Measurements from ENCODE around the gene PACSIN2.
A peak's percentile ranks its signal among the peaks of the same experiment; 100 is the strongest.
"Not testable (repeated sequence)": the region's sequence is repeated elsewhere in the genome, so short reads cannot be mapped to it uniquely, and the experiment has no call there.

The PACSIN2 gene

GRCh38 chr22:42945736-42946135 is 69.2 kb downstream of the PACSIN2 start:
- DNase-seq (ENCODE audit: low read depth), result no peak

GRCh38 chr22:42945027-42945426 is 69.9 kb downstream of the PACSIN2 start:
- no peak for DNase-seq (ENCODE audit: low read depth)

GRCh38 chr22:42944409-42944808 is 70.5 kb downstream of the PACSIN2 start:
- DNase-seq (ENCODE audit: low read depth), result no peak

- no peak for DNase-seq (ENCODE audit: low read depth)
Observed at GRCh38 chr22:42943981-42944380, 71.0 kb downstream of the PACSIN2 start.

GRCh38 chr22:42942351-42942750 is 72.6 kb downstream of the PACSIN2 start:
- no peak for DNase-seq (ENCODE audit: low read depth)

GRCh38 chr22:42939941-42940653 is 74.9 kb downstream of the PACSIN2 start:
- DNase-seq (ENCODE audit: low read depth), result peak; percentile 87

GRCh38 chr22:42939451-42939881 is 75.5 kb downstream of the PACSIN2 start:
- DNase-seq (ENCODE audit: low read depth), result peak; percentile 47

- no peak for DNase-seq (ENCODE audit: low read depth)
Observed at GRCh38 chr22:42938976-42939375, 76.0 kb downstream of the PACSIN2 start.

- DNase-seq (ENCODE audit: low read depth), result no peak
Observed at GRCh38 chr22:42938449-42938848, 76.5 kb downstream of the PACSIN2 start.

GRCh38 chr22:42937164-42937843 is 77.6 kb downstream of the PACSIN2 start:
- peak; percentile 89 for DNase-seq (ENCODE audit: low read depth)

GRCh38 chr22:42936680-42937079 is 78.3 kb downstream of the PACSIN2 start:
- not testable (repeated sequence) for DNase-seq (ENCODE audit: low read depth)

GRCh38 chr22:42934338-42934737 is 80.6 kb downstream of the PACSIN2 start:
- no peak for DNase-seq (ENCODE audit: low read depth)

GRCh38 chr22:42933485-42934091 is 81.4 kb downstream of the PACSIN2 start:
- DNase-seq (ENCODE audit: low read depth), result peak; percentile 87

GRCh38 chr22:42932857-42933484 is 82.0 kb downstream of the PACSIN2 start:
- DNase-seq (ENCODE audit: low read depth), result no peak

- DNase-seq (ENCODE audit: low read depth), result no peak
Observed at GRCh38 chr22:42932197-42932519, 82.8 kb downstream of the PACSIN2 start.

- no peak for DNase-seq (ENCODE audit: low read depth)
Observed at GRCh38 chr22:42931421-42932196, 83.3 kb downstream of the PACSIN2 start.

GRCh38 chr22:42930810-42931420 is 84.0 kb downstream of the PACSIN2 start:
- DNase-seq (ENCODE audit: low read depth), result peak; percentile 70

- DNase-seq (ENCODE audit: low read depth), result no peak
Observed at GRCh38 chr22:42929838-42930155, 85.2 kb downstream of the PACSIN2 start.

- DNase-seq (ENCODE audit: low read depth), result no peak
Observed at GRCh38 chr22:42928969-42929837, 85.7 kb downstream of the PACSIN2 start.

- no peak for DNase-seq (ENCODE audit: low read depth)
Observed at GRCh38 chr22:42927966-42928365, 87.0 kb downstream of the PACSIN2 start.

GRCh38 chr22:42926768-42927167 is 88.2 kb downstream of the PACSIN2 start:
- no peak for DNase-seq (ENCODE audit: low read depth)

All from ELR (cell line).